Heart left ventricle (tissue), 13 donors: ENCODE data around the gene CAMTA2.

Experiments
- POLR2A ChIP-seq, 2 donors: fragments of 450-650 bp; IDR thresholded peaks; one replicate each; pipeline ENCODE4 v1.6.1; 2017; ENCODE audit warnings: antibody characterized with exemption in 2 of 2, mild to moderate bottlenecking in 2 of 2, moderate library complexity in 2 of 2
- TF ChIP-seq, protein P1 (sequence below), 12 donors: fragments of 200-600 bp; sonication (generic) in 4 of 12; IDR thresholded peaks; one replicate each; pipeline versions ENCODE4 v1.5.0 to v1.8.0; 2018 to 2022; ENCODE audit warnings: antibody characterized with exemption in 12 of 12, mild to moderate bottlenecking in 5 of 12
- donor health status: ischemic (EF 13 %, LVEDD 7.1; RV severe dilation, severe dysfunction).
- donor health status: DM: no; HTN: yes; CAD: no.
- donor health status: DM: no; HTN: no; CAD: no.
- donor health status: ischemic (EF 25% LVEDD 6.9; RV normal size, moderate dysfunction).
- donor health status: ischemic (EF 25% LVEDD 5.7; RV mildly dilated, moderate dysfunction).
- donor health status: ischemic (EF 35%, LVEDD 5.7; RV mildly dilated, moderate dysfunction).
- donor health status: nonischemic (EF 11% LVEDD 7.7; RV severe dilation, severe dysfunction).
- donor health status: DM: yes; HTN: yes; CAD: no.
- donor health status: PGD.
- donor health status: ischemic (EF 29% LVEDD 5.4; RV normal size, mild dysfunction).
- donor health status: nonischemic (EF 23%, LVEDD 6.1; RV moderate dilation, normal function).

DNA sequence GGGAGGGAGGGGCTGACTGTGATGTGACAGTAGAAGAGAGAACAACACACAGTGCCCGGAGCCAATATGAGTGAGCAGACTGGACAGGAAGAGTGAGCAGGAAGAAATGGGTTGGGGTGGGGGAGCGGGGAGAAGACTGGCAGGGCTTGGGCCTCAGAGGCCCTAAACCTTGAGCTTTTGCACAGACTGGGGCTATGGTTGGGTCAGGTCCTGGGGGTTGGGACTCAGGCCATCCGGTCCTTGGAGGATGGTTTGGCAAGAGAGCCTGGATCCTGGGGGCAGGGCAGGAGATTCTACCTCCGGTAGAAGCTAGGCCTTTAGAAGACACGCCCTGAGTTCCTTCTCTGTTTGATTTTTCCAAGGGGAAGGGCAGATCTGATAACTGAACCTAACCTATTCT is 1.1 kb downstream of the CAMTA2 start:
- TF ChIP-seq, protein P1, sequence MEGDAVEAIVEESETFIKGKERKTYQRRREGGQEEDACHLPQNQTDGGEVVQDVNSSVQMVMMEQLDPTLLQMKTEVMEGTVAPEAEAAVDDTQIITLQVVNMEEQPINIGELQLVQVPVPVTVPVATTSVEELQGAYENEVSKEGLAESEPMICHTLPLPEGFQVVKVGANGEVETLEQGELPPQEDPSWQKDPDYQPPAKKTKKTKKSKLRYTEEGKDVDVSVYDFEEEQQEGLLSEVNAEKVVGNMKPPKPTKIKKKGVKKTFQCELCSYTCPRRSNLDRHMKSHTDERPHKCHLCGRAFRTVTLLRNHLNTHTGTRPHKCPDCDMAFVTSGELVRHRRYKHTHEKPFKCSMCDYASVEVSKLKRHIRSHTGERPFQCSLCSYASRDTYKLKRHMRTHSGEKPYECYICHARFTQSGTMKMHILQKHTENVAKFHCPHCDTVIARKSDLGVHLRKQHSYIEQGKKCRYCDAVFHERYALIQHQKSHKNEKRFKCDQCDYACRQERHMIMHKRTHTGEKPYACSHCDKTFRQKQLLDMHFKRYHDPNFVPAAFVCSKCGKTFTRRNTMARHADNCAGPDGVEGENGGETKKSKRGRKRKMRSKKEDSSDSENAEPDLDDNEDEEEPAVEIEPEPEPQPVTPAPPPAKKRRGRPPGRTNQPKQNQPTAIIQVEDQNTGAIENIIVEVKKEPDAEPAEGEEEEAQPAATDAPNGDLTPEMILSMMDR (IDR thresholded peaks at IDR 0.05), result no peak
- TF ChIP-seq POLR2A (IDR thresholded peaks at IDR 0.05), result no peak
